Measurements from ENCODE around the gene CD300H.

CD300H gene

DNA sequence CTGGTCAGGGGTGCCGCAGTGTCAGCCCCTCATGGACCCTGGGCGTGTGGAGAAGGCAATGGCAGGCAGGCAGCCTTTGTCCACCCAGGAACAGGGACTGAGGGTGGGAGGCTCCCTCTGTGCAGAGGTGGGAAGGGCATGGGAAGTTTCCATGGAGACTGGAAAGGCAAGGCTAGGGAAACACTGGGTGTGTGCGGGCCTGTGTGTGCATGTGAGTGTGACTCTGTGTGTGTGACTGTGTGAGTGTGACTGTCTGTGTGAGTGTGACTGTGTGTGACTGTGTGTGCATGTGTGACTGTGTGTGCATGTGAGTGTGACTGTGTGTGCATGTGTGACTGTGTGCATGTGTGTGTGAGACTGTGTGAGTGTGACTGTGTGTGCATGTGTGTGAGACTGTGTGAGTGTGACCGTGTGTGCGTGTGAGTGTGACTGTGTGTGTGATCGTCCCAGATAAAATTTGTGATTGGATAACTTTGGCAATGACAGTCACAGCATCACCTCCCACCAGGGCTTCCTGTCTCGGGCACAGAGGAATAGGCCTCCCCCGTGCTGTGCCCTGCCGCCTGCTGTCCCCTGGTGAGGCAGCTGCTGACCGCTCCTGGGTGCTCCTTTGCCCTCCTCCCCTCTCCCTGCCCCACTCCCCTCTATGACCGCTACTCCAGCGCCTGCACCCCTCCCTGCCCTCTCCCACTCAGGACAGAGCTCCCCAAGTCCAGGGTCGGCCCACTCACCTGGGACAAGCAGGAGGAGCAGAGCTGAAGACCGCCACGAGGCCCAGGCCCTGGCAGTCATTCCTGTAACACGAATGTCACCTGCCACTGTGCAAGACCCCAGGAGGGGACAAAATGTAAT is 22.1 kb downstream of the CD300H start:
- Histone ChIP-seq H3K79me2 (ENCODE audit: insufficient read depth, low read length) (no peaks in the 10 kb centered on the region), H3K27me3 (ENCODE audit: insufficient read depth, low read length) (no peaks in the 10 kb centered on the region), H3K4me3 (ENCODE audit: low read depth, low read length, poor library complexity, severe bottlenecking) (no peak overlapping the region), H3K4me2 (ENCODE audit: low read length) (no peak overlapping the region), H3K27ac (ENCODE audit: low read depth, low read length, poor library complexity, severe bottlenecking) (no peak overlapping the region), H3K9ac (ENCODE audit: low read length) (no peak overlapping the region), H3K36me3 (ENCODE audit: insufficient read depth, low read length) (no peaks in the 10 kb centered on the region), H3K4me1 (ENCODE audit: insufficient read depth, low read length, severe bottlenecking) (no peaks in the 10 kb centered on the region), H3K9me3 (ENCODE audit: low read length) (no peaks in the 10 kb centered on the region), H4K20me1 (ENCODE audit: insufficient read depth, low read length) (no peaks in the 10 kb centered on the region), H3K9me2 (ENCODE audit: low read depth, low read length) (no peaks in the 10 kb centered on the region), H3F3A (ENCODE audit: insufficient read depth, low read length) (no peaks in the 10 kb centered on the region), H2AFZ (ENCODE audit: low read length) (no peak overlapping the region)
- TF ChIP-seq, protein P1, sequence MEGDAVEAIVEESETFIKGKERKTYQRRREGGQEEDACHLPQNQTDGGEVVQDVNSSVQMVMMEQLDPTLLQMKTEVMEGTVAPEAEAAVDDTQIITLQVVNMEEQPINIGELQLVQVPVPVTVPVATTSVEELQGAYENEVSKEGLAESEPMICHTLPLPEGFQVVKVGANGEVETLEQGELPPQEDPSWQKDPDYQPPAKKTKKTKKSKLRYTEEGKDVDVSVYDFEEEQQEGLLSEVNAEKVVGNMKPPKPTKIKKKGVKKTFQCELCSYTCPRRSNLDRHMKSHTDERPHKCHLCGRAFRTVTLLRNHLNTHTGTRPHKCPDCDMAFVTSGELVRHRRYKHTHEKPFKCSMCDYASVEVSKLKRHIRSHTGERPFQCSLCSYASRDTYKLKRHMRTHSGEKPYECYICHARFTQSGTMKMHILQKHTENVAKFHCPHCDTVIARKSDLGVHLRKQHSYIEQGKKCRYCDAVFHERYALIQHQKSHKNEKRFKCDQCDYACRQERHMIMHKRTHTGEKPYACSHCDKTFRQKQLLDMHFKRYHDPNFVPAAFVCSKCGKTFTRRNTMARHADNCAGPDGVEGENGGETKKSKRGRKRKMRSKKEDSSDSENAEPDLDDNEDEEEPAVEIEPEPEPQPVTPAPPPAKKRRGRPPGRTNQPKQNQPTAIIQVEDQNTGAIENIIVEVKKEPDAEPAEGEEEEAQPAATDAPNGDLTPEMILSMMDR (IDR thresholded peaks at IDR 0.05; ENCODE audit: low read length), result no peak
- no peak for TF ChIP-seq EZH2 (IDR thresholded peaks at IDR 0.05; ENCODE audit: borderline replicate concordance, low read length)

DNA sequence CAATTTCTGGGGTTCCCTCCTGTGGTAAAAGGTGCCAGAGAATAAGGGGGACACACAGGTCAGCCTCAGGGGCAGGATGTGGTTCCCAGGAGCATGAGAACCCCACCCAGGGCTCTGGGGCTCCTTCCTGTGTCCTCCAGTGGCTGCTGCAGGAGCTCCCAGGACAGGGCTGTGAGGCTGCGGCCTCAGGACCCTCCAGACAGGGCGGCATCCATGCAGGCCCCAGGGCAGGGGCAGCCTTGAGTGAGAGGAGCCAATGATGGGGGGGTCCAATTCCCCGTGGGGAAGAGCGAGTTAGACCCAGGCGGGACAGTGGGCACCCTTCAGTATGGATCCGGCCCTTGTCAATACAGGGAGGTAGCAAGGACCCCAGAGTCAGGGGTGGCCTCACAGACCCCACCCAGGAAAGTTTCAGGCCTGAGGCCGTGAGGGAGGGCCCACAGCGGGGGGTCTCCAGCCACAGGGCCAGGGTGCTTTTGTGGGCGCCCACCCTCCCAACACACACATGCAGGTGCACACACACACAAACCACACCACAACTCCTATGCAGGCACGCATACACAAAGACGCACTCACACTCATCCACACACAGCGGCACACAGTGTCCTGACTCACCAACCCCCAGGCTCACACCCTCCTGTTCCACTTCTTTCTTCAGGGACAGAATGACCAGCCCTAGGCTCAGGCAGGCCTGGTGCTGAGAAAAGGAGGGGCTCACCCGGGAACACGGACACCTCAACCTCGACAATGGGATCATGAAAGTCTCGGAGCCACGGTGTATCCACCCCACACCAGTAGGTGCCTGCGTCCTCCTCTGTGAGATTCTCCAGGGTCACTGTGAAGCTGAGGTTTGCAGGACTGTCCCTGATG is 23.2 kb downstream of the CD300H start:
- Histone ChIP-seq H3K9ac (ENCODE audit: low read length) (no peak overlapping the region), H3K4me2 (ENCODE audit: low read length) (no peak overlapping the region), H3K27me3 (ENCODE audit: insufficient read depth, low read length) (no peaks in the 10 kb centered on the region), H3K9me3 (ENCODE audit: low read length) (no peaks in the 10 kb centered on the region), H3F3A (ENCODE audit: insufficient read depth, low read length) (no peaks in the 10 kb centered on the region), H4K20me1 (ENCODE audit: insufficient read depth, low read length) (no peaks in the 10 kb centered on the region), H3K9me2 (ENCODE audit: low read depth, low read length) (no peaks in the 10 kb centered on the region), H3K4me1 (ENCODE audit: insufficient read depth, low read length, severe bottlenecking) (no peaks in the 10 kb centered on the region), H3K36me3 (ENCODE audit: insufficient read depth, low read length) (no peaks in the 10 kb centered on the region), H3K79me2 (ENCODE audit: insufficient read depth, low read length) (no peaks in the 10 kb centered on the region), H2AFZ (ENCODE audit: low read length) (no peak overlapping the region), H3K27ac (ENCODE audit: low read depth, low read length, poor library complexity, severe bottlenecking) (no peak overlapping the region), H3K4me3 (ENCODE audit: low read depth, low read length, poor library complexity, severe bottlenecking) (no peak overlapping the region)
- TF ChIP-seq, protein P1 (IDR thresholded peaks at IDR 0.05; ENCODE audit: low read length), result no peak
- no peak for TF ChIP-seq EZH2 (IDR thresholded peaks at IDR 0.05; ENCODE audit: borderline replicate concordance, low read length)

DNA sequence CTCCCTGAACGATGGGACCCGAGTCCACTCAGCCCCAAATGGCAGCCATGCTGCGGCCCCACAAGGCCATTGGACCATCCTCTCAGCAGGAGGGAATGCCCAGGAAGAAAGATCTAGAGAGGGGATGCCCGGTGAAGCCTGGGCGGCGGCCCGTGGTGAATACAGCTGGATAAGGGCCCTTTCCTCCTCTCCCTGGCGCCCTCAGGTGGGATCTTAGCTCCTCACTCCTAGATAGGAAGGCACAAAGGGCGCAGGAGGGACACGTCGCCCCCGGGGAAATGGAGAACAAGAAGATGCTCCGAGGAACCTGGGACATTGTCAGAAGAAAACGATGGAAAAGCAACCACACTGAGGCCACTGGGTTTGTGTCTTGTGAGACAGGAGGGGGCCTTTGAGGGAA is 23.9 kb downstream of the CD300H start:
- H2AFZ ChIP-seq (ENCODE audit: low read length), result no peak overlapping the region
- H3K79me2 ChIP-seq (ENCODE audit: insufficient read depth, low read length), result no peaks in the 10 kb centered on the region
- no peaks in the 10 kb centered on the region for H3K36me3 ChIP-seq (ENCODE audit: insufficient read depth, low read length)
- H3K4me1 ChIP-seq (ENCODE audit: insufficient read depth, low read length, severe bottlenecking), result no peaks in the 10 kb centered on the region
- H3F3A ChIP-seq (ENCODE audit: insufficient read depth, low read length), result no peaks in the 10 kb centered on the region
- no peaks in the 10 kb centered on the region for H3K9me2 ChIP-seq (ENCODE audit: low read depth, low read length)
- H3K4me3 ChIP-seq (ENCODE audit: low read depth, low read length, poor library complexity, severe bottlenecking), result no peak overlapping the region
- no peaks in the 10 kb centered on the region for H3K9me3 ChIP-seq (ENCODE audit: low read length)
- no peak overlapping the region for H3K27ac ChIP-seq (ENCODE audit: low read depth, low read length, poor library complexity, severe bottlenecking)
- no peak overlapping the region for H3K9ac ChIP-seq (ENCODE audit: low read length)
- TF ChIP-seq, protein P1 (IDR thresholded peaks at IDR 0.05; ENCODE audit: low read length), result no peak
- TF ChIP-seq EZH2 (IDR thresholded peaks at IDR 0.05; ENCODE audit: borderline replicate concordance, low read length), result no peak
- no peaks in the 10 kb centered on the region for H4K20me1 ChIP-seq (ENCODE audit: insufficient read depth, low read length)
- H3K27me3 ChIP-seq (ENCODE audit: insufficient read depth, low read length), result no peaks in the 10 kb centered on the region
- no peak overlapping the region for H3K4me2 ChIP-seq (ENCODE audit: low read length)
